GM21825 (cell line): ENCODE data around the gene ANG.
A peak's percentile ranks its signal among the peaks of the same experiment; 100 is the strongest.

Experiments used
- ATAC-seq: cut with Tn5 transposase; IDR thresholded peaks from one replicate; pipeline ENCODE4 v1.9.1; 2021; ENCODE audit warnings: mild to moderate bottlenecking, moderate library complexity; ENCODE audit not compliant: unreplicated experiment

ANG gene

DNA sequence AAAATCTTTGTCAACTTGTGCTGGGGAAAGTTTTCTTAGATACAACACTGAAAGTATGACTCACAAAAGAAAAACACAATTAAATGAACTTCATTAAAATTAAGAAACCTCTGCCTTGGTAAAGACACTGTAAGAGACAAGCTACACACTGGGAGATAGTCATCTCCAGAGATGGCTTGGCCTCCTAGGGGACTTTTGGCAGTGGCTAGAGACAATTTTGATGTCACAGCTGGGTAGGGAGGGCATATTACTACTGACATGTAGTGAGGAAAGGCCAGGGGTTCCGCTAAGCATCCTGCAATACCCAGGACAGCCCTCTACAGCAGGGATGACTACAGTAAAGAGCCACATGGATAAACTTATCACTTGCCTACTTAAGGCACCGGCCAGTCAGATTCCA lies 12.9 kb upstream of the ANG start:
- ATAC-seq, result no peak

DNA sequence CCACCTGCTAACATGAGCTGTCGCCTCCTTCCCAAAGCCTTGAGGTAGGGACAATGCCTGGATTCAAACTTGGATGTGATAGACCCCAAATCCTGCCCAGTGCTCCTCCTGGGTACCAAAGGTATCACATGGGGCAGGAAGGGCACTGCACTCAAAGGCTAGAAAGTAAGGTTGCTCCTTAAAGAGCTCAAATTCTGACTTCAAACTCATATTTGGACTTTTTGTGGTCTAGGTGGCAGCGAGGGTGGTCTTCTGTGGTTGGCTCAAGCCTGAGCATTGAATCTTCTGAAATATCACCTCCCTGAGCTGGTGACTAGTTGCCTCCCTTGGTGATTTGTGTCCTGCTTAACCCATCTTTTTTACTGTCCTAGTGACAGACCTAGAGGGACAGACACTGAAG lies 12.5 kb upstream of the ANG start:
- no peak for ATAC-seq

DNA sequence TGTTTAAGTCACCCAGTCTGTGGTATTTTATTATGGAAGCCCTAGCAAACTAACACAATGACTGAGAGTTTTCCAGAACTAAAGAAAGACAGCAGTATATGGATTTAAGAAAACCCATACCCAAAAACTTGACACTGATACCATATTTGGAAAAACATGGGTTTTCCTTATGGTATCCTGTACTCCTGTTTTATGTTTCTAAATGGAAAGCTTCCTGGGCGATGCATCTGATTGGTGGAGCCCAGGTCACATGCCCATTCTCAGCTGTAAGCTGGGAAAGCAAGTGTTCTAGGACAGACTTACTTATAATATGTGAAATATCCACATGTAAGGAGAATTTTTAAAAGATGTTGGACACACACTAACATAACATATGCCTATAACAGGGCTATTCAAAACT lies 8.7 kb upstream of the ANG start:
- ATAC-seq, result no peak

DNA sequence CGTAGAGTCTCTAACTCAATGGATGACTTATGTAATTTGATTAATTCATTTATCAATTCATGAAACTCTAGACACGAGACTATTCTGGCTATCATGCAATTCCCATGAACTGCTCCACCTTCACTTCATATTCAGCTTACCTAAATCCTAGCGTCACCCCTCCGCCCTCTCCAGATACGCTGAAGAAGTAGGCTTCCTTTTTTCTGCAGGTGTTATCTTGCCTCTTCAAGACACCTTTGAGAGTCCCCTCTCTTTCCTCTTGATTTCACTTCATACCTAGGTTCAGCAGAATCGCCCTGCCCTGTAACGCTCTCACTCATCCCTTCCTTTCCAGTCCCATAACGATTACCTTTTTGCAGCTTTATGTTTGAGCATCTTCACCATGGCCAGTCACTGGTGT lies 8.2 kb upstream of the ANG start:
- ATAC-seq, result no peak

DNA sequence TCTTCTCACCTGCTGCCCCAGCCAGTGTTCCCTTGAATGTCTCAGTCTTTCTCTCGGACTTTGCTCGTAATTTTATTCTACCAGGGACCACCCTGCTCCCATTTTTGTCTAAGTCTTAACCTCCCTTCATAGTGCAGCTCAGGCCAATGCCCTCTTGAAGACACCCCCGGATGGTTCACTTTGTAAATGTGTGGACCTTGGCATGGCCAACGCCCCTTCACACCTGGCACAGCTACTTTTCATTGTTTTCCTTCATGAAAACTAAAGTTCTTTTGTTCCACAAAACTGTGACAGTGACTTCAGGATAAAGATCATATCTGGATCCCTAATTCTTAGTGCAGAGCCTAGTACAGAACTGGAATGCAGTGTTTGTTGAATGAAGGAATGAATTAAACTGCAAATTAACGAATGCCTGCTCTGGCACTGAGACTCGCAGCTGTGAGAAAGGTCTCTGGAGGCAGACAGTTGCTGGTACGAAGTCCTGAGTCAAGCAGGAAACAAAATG lies 7.7 kb upstream of the ANG start:
- ATAC-seq, result peak; percentile 23

DNA sequence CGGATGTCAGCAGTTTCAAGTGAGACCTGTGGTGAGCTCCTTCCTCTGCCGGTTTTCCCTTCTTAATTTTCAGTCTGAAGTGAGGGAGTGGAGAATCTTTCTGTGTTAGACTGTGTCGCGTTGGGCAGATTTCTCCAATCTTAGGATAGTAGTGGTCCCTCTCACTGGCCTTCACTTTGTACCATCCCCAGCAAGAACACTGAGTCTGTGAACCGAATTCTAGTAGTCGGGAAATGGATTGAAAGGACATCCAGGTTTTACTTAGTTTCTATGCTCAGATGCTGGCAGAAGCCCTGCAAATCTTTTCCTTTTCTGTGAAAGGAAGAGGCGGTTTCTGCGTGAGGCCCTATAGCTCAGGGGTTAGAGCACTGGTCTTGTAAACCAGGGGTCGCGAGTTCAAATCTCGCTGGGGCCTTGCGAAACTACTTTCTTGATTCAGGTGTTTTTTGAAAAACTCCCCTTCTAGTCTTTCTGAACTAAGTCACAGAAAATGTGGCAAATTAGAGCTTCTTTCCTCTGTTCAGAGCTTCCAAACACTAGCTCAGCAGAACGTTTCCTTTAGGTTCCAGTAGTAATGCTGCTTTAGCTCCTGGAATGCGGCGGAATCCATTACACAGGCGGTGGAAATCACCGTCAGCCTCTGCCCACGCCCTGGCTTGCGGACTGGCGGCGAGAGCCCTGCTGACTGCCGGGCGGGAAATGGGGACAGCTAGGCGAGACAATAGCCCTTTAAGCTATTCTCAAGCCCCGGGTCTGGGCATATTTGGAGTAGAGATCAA lies 7.0 kb upstream of the ANG start:
- ATAC-seq, result peak; percentile 18

DNA sequence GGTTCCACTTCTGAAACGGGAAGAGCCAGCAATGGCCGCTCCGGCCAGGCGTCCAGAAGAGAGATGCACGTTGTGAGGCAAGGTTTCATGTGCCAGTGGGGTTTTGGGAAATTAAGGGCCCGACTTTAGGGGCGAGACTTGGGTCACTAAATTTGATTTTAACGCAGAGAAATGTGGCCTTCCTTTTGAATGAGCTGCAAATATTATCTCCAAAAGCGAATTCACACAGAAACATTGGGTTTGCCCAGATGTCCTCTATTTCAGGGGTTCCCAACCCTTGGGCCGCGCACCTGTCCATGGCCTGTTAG lies 6.5 kb upstream of the ANG start:
- ATAC-seq, result no peak

DNA sequence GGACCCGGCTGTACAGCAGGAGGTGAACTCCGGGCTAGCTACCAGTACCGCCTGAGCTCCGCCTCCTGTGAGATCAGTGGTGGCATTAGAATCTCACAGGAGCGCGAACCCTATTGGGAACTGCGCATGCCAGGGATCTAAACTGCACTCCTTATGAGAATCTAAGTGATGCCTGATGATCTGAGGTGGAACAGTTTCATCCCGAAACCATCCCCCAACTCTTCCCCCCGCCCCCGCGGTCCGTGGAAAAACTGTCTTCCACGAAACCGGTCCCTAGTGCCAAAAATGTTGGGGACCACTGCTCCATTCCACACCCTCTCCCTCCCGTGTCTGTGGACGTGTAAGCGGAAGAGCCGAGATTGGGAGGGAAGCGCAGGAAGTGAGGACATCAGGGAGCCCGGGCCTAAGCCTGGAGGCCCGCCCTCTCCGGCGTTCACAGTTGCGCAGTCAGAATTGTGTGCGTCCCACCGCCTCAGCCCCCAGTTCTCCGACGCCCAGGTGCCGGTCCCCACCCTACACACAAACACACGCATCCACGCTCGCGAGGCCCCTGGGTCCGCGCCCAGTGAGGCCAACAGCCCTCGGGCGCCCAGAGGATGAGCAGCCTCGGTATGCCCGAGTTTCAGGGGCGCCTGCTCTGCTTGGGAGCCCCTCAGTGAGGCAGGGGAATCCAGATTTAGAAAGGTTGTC lies 6.0 kb upstream of the ANG start:
- peak; percentile 43 for ATAC-seq

DNA sequence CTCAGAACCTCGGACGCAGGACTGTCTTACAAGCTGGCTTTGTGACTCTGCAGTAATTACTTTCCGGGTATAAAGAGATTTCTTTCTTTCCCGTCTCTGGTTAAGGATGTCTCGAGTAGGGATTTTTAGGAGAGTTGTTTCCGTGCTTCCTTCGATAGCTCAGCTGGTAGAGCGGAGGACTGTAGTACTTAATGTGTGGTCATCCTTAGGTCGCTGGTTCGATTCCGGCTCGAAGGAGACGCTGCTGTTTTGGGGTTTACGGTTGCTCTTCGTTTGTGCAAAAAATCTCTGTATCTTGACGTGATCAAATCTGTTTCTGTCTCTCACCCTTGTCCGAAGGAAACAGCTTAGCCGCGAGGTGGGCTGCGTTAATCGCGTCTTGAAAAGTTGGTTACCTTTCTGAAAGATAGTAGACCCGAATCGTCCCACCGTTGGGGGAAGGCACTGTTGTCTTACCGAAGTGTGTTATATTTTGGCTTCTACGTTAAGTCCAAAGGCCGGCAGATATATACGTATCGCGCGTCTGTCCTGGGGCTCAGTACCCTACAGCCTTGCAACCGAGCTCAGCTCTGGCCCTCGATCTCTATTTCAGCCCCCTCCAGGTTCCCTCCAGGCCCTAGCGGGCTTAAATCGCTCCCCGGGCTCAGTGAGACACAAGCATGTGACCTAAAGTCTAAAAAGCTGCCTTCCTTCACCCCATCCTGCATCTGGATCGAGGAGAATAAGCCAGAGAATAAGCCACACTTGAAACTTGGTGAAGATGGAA lies 5.3 kb upstream of the ANG start:
- peak; percentile 26 for ATAC-seq

DNA sequence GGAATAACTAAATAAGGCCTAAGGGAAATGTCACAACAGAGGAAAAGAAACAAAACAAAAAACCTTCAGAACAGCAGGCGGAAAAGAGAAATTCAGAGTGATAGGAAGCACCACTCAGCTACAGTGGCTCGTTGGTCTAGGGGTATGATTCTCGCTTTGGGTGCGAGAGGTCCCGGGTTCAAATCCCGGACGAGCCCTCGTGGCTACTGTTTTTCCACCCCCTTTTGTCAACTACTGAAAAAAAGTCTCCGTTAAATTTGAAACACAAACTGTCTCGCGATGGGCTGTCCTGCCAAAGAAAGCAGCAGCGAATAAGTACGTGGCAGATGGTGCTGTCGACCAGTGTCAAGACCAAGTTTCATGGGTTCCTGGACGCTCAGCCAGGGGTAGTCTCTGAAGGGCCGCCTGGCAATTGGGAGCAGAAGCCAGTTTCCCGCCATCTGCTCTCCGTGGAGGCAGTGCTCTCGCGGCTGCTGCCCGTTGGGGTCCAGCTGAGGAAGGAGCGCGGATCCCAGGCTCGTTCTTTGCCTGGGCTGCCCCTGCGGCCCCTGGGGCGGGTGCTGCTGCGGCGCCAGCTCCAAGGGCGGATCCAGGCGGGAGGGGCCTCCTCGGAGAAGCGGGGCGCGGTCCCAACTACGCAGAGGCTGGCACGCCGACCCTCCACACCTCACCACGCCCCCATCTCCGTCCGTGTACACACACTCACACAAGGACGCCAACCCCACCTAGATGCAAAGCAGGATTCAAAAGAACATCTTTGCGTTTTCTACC lies 4.5 kb upstream of the ANG start, which contains the start of gene RNASE4:
Gene RNASE4, plus strand, starts transcription at position 670 of the 771 bp plus-strand sequence. CDS start 14,812 bp downstream, outside the sequence.
- peak; percentile 24 for ATAC-seq

DNA sequence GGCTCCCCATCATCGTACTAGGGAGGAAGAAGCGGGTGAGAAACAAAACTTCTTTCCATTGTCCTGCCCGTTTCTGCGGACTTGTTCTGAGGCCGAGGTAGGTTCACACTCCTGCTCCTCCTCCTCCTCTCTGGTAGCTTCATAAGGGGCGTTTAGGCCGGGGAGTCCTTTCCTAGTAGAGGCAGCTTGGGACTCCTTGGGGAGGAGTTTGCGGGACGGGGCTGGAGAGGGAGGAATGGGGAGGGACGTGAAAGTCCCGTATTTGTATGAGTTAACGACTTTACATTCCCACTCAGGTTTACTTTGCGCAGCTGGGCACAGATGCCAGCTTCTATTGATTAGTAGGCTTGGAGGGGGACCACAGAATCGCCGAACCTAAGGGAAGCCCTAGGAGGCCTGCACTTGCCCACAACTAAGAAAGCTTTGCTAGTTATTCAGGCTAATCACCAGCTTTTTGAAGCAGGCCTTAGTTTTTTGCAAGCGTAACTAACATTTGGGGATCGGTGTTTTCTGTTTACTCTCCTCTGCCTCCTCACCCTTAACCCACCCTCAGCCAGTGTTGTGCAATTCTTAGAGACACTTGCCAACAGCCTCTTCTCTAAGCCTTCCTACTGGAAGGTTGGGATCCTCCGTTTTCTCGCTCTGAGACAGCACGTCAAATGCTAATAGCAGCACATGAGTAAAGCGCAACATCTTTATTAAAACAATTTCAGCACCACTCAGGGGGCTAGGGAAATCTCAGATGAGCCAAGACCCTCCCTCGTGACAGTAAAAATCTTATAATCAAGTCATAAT lies 3.7 kb upstream of the ANG start:
- no peak for ATAC-seq

DNA sequence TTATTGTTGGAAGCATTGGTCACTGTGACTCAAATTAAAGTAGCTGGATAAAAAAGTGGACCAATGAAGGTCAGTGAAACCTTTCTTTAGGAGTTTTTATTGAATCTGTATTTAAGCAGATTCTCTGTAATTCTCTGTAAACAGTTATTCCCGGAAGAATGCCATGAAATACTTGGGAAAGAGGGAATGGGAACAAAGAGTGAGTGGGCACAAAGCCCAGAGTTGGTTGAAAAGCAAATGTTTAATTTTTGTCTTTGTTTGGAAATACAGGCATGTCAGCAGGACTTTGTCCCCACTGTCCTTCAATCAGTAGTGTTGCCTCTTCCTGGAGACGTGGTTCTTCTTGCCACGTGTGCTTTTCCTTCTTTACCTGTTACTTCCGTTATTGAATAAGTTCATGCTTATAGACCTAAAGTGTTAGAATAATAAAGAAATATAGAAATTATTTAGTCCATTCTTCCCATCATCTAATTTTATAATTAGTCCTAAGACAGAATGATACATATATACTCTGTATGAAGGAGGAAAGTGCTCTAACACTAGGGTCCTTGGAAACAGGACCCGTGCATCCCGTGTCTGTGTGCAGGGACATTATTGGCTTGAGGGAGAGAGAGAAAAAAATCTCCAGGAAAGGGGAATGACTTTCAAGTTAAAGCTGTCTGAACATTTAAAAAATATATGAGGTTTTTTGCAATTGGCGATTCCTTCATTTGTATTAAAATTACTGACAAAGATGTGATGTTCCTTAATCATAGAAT lies 2.0 kb upstream of the ANG start:
- no peak for ATAC-seq

DNA sequence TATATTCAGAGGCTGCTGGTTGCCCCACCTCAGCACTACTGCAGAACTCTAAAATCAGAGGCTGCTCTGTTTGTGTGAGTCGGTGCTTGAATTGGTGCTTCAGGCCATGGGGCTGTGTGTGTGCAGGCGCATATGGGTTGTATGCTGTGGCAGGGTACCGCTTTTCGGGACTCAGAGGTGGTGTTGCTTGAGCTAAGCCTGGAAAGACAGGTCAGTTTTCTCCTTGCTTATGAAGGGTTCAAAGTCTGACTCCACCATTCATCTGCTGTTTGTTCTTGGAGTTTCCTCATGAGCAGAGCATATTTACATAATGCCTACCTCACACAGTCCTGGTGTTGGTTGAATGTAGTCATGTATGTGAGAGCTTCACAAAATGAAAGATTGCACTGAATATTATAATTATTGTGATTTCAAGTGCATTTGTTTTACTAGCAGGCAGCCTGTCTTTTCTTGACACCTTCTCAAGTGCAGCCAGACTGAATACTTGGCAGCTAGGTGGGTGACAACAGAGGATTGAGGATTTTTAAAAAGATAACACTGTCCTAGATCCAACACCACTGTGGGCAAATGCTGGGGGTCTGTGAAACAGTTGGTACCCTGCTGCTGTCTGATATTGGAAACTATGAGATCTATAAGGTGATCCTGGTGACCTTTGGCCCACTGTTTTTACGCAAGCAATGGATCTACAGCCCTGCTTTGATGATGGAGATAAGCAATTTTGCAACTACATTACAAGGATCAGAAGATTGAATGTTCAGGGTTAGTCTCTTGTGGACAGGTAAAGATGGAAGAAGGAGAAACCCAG lies 1.0 kb upstream of the ANG start:
- no peak for ATAC-seq

DNA sequence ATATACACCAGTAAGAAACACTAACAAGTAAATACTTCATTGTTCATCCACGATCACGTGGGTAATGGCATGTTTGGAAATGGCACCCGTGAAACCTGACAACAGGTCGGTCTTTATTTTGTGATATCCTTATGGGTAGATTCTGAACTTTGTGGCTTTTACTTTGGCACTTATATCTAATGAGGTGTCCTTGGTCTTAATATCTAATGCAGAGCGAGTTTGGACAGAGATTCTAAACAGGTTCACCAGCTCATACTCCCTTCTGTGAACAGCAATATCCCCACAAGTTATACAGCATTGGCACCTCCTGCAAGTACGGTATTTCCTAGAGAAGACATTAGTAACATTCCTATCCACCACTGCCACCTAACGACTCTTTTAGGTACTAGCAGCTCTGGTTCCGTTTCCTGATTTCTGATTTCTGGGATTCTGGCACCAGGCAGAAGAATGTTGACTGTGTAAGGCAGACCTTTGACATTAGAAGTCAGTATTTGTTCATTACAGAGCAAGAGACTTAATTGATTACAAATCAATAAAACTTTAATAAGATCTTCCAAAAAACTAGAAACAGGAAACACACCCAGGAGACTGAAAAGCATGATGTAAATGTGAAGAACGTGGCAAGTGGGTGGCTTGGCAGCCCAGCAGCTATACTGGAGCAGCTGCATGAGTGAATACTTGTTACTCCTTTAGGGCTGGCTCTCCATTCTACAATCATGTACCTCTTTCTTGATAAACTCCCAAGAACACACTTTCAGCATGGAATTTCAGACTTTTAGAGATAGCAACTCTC lies 2.5 kb downstream of the ANG start:
- ATAC-seq, result peak; percentile 87

DNA sequence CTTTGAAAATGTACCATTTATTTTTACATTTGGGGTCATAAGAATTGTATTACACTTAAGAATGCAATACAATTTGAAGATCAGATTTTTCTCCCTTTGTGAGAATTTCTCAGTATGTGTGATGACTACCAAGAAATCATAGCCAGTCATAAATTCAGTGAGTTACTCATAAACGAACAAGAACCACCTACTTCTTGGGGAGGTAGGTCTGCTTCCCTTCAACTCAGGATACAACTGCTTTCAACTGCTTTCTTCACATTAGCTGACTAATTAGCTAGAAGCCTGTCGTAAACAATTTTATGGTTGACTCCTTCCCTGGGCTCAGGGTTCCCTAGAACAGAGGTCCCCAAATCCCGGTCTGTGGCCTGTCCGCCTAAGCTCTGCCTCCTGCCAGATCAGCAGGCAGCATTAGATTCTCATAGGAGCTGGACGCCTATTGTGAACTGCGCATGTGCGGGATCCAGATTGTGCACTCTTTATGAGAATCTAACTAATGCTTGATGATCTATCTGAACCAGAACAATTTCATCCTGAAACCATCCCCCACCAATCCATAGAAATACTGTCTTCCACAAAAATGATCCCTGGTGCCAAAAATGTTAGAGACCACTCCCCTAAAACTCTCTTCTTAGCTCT lies 3.7 kb downstream of the ANG start:
- ATAC-seq, result no peak

DNA sequence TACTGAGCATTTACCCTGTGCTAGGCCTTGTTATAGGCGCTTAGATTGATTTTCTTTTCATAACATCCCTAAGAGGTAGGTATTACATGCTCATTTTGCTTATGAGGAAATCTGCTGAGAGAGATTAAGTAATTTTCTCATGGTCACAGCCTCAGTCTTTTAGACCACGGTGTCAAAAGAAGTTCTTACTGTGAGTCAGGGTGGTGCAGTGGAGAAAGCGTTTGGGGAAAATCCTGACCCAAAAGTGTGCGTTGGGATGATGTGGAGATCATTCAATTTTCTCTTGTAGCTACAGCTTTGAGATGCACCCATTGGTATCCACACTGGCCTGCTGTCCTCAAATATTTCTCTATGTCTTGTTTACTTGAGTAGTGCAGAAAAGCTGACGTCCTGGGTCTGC lies 8.2 kb downstream of the ANG start:
- no peak for ATAC-seq

DNA sequence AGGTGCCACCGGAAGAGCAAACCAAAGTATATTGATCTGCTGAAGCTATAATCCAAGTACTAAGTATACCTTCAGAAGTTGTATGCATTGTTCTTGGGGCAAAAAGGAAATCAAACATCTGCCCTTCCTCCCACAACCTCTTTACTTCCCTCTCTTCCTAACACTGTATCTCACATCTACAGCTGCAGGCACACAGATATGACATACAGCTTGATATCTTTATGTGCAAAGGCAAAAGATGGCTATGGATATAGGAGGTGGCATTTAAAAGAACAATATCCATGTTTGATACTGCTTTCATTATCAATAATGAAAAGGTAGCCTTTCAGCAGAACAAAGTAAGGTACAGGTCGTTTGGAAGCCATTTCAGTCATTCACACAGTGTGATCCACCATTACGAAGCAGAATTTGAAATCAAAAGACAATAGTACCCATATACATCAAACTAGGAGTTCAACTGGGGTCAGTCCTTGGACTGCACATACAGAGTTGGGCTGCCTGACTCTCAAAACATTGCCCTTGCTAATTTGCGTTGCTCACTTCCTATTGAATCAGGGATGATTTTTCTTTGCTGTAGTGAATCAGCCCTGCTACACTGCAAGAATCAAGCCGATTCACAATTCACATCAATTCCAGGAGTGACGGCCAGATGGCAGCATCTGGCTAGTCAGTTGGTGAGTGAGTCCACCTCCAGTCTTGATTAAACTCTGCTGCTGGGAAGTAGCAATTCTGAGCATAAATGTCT lies 8.9 kb downstream of the ANG start:
- no peak for ATAC-seq
